Kidney glomerular epithelial cell (primary cell): Measurements from ENCODE around the gene ATP8A2.

ENCODE experiments used
- DNase-seq: peaks from one replicate; lab custom pipeline; 2025; lab: John Stamatoyannopoulos, UW

ATP8A2 gene

GRCh38 chr13:25384758-25385410 is 13.1 kb downstream of the ATP8A2 start:
- DNase-seq, result no peak

GRCh38 chr13:25391932-25392331 is 20.2 kb downstream of the ATP8A2 start:
- no peak for DNase-seq

- DNase-seq, result no peak
Observed at GRCh38 chr13:25394402-25395060, 22.8 kb downstream of the ATP8A2 start.

GRCh38 chr13:25397763-25398162 is 26.0 kb downstream of the ATP8A2 start:
- no peak for DNase-seq

GRCh38 chr13:25400925-25401324 is 29.2 kb downstream of the ATP8A2 start:
- DNase-seq, result no peak

GRCh38 chr13:25401958-25402357 is 30.2 kb downstream of the ATP8A2 start:
- DNase-seq, result no peak

GRCh38 chr13:25406377-25406776 is 34.6 kb downstream of the ATP8A2 start:
- peak; percentile 2 for DNase-seq

- no peak for DNase-seq
Observed at GRCh38 chr13:25409938-25410337, 38.2 kb downstream of the ATP8A2 start.

GRCh38 chr13:25415241-25415640 is 43.5 kb downstream of the ATP8A2 start:
- DNase-seq, result no peak

GRCh38 chr13:25417535-25417934 is 45.8 kb downstream of the ATP8A2 start:
- DNase-seq, result no peak

- DNase-seq, result no peak
Observed at GRCh38 chr13:25420161-25420560, 48.4 kb downstream of the ATP8A2 start.

- DNase-seq, result no peak
Observed at GRCh38 chr13:25421612-25422011, 49.8 kb downstream of the ATP8A2 start.

- no peak for DNase-seq
Observed at GRCh38 chr13:25422153-25422552, 50.4 kb downstream of the ATP8A2 start.

GRCh38 chr13:25423831-25424230 is 52.1 kb downstream of the ATP8A2 start:
- no peak for DNase-seq

- peak; percentile 95 for DNase-seq
Observed at GRCh38 chr13:25429466-25429865, 57.7 kb downstream of the ATP8A2 start.

- DNase-seq, result no peak
Observed at GRCh38 chr13:25432691-25433090, 60.9 kb downstream of the ATP8A2 start.

GRCh38 chr13:25440061-25440460 is 68.3 kb downstream of the ATP8A2 start:
- peak; percentile 40 for DNase-seq

- DNase-seq, result no peak
Observed at GRCh38 chr13:25446261-25446660, 74.5 kb downstream of the ATP8A2 start.

GRCh38 chr13:25447396-25447795 is 75.6 kb downstream of the ATP8A2 start:
- DNase-seq, result no peak

- DNase-seq, result no peak
Observed at GRCh38 chr13:25453850-25454365, 82.1 kb downstream of the ATP8A2 start.

GRCh38 chr13:25455146-25455545 is 83.4 kb downstream of the ATP8A2 start:
- no peak for DNase-seq

GRCh38 chr13:25457566-25457965 is 85.8 kb downstream of the ATP8A2 start:
- DNase-seq, result no peak

- DNase-seq, result peak; percentile 58
Observed at GRCh38 chr13:25462301-25463125, 90.7 kb downstream of the ATP8A2 start.
